Gastrocnemius medialis (tissue), 4 donors: Measurements from ENCODE around the gene PYY.

Source experiments
- POLR2A ChIP-seq, 2 donors: fragments of 450-650 bp; IDR thresholded peaks; one replicate each; pipeline ENCODE4 v1.6.1; 2017; ENCODE audit warnings: antibody characterized with exemption in 2 of 2, mild to moderate bottlenecking in 2 of 2, moderate library complexity in 2 of 2
- TF ChIP-seq, protein P1 (sequence below), 5 experiments: fragments of 450-650 bp in 3 of 5; fragments of 200-600 bp in 2 of 5; sonication (generic) in 2 of 5; IDR thresholded peaks in 4 of 5; conservative IDR thresholded peaks in 1 of 5; 1 replicate in 4 of 5; 2 replicates in 1 of 5; pipeline ENCODE4 v1.5.1; 2016 to 2019; ENCODE audit warnings: antibody characterized with exemption in 5 of 5, mild to moderate bottlenecking in 3 of 5, moderate library complexity in 3 of 5

DNA sequence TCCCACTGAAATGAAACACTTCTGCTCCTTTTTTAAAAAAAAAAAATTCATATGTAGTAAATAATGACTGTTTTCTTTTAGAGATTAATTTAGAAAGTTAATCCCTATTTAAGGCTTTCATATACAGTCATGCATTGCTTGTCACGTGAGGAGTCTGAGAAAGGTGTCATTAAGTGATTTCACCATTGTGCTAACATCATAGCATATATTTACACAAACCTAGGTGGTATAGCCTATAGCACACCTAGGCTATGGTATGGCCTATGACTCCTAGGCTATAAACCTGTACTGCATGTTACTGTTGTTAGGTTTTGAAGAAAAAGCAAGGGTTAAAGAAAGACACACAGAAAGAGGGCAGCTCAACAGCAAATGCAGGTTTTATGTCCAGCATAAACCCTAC is 25.1 kb downstream of the PYY start:
- no peak for TF ChIP-seq POLR2A (IDR thresholded peaks at IDR 0.05)
- TF ChIP-seq, protein P1, sequence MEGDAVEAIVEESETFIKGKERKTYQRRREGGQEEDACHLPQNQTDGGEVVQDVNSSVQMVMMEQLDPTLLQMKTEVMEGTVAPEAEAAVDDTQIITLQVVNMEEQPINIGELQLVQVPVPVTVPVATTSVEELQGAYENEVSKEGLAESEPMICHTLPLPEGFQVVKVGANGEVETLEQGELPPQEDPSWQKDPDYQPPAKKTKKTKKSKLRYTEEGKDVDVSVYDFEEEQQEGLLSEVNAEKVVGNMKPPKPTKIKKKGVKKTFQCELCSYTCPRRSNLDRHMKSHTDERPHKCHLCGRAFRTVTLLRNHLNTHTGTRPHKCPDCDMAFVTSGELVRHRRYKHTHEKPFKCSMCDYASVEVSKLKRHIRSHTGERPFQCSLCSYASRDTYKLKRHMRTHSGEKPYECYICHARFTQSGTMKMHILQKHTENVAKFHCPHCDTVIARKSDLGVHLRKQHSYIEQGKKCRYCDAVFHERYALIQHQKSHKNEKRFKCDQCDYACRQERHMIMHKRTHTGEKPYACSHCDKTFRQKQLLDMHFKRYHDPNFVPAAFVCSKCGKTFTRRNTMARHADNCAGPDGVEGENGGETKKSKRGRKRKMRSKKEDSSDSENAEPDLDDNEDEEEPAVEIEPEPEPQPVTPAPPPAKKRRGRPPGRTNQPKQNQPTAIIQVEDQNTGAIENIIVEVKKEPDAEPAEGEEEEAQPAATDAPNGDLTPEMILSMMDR (IDR thresholded peaks at IDR 0.05 in 4 of 5, conservative IDR thresholded peaks at IDR 0.05 in 1 of 5) = no peak
